ENCODE results near the gene LHFPL6. TPM values are rescaled to one million over a fixed set of nuclear protein-coding genes. Genes with fewer than 3 reads are reported as not detected.

The LHFPL6 gene
- total and polyA plus RNA-seq, 12 donors = 41.5 to 65.8 (median 55.4) TPM

DNA sequence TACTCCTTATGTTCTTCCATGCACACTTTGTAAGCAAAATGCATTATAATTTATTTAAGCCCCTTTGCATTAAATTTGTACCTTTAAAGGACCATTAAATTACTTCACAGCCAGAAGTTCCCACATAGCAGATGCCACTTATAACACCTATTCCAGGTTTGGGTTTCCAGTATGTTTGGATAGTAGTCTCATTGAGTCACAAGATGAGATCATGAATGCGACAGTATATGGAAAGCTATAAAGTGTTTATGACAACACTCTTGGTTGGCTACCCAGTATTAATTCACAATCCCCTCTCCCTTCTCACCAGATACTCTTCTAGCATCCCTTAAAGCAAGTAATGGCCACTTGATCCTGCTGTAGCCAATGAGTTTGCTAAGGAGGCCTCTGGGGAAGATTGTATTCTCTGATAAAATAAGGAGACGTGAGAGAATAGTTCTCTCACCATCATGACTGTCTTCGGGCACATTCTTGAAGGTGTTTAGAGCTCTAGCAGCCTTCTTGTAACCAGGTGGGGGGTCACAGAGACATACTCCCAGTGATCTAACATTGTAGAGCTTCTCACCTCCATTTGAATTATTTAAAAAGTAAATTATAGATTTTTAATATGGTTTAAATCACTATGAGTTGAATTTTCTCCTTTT lies 2.8 kb upstream of the LHFPL6 start:
- no peak for TF ChIP-seq CTCF (IDR thresholded peaks at IDR 0.05)
- WGBS, 2 donors = 95 to 96% methylated on average over 3 of the region's 3 CpGs
- ATAC-seq (no peak), DNase-seq (no peak)
- Histone ChIP-seq H3K27ac (no peak overlapping the region), H3K4me1 (peaks cover 0 to 23% (median 11%) of the 10 kb centered on the region in 9 donors), H3K36me3 (no peaks in the 10 kb centered on the region), H3K9me3 (no peaks in the 10 kb centered on the region), H3K4me3 (no peak overlapping the region), H3K27me3 (peaks cover 0 to 29% (median 0%) of the 10 kb centered on the region in 7 donors)
- intact Hi-C loops (cut with DNase I) = no loop called here

- 86 to 88% methylated on average over 5 of the region's 5 CpGs for WGBS, 2 donors
- intact Hi-C loops (cut with DNase I) = loop anchor here in 5 of 10 donors (5.0 kb wide), 6 partner anchors 152 to 457 kb away; no protein-coding TSS in a partner anchor
Observed at GRCh38 chr13:39604756-39605155, 1.8 kb upstream of the LHFPL6 start.

GRCh38 chr13:39603424-39603947 lies 493 bp upstream of the LHFPL6 start:
- H3K36me3 ChIP-seq = no peaks in the 10 kb centered on the region
- TF ChIP-seq CTCF (IDR thresholded peaks at IDR 0.05) = no peak
- no peaks in the 10 kb centered on the region for H3K9me3 ChIP-seq
- H3K4me3 ChIP-seq = peak overlapping the region; percentile 69 to 96 (median 90)
- peaks cover 0 to 33% (median 0%) of the 10 kb centered on the region in 7 donors for H3K27me3 ChIP-seq
- WGBS, 2 donors = 1% methylated on average over 15 of the region's 15 CpGs
- peak in 1 of 2 donors; percentile 16 for DNase-seq
- H3K27ac ChIP-seq = peak overlapping the region; percentile 87 to 98 (median 96)
- intact Hi-C loops (cut with DNase I) = loop anchor here in 7 of 10 donors (2.0 to 5.0 kb wide), 7 partner anchors 151 to 456 kb away; no protein-coding TSS in a partner anchor
- peak; percentile 7 to 58 (median 30) for ATAC-seq
- H3K4me1 ChIP-seq = peaks cover 0 to 44% (median 15%) of the 10 kb centered on the region in 9 donors

More at GRCh38 chr13:39604756-39605155, 1.8 kb upstream of the LHFPL6 start:
- TF ChIP-seq CTCF (IDR thresholded peaks at IDR 0.05) = no peak
- H3K4me3 ChIP-seq = no peak overlapping the region
- ATAC-seq (no peak), DNase-seq (no peak)
- no peaks in the 10 kb centered on the region for H3K9me3 ChIP-seq
- H3K27ac ChIP-seq = no peak overlapping the region
- H3K4me1 ChIP-seq = peaks cover 0 to 33% (median 15%) of the 10 kb centered on the region in 9 donors
- H3K36me3 ChIP-seq = no peaks in the 10 kb centered on the region
- peaks cover 0 to 33% (median 0%) of the 10 kb centered on the region in 7 donors for H3K27me3 ChIP-seq

- TF ChIP-seq CTCF (IDR thresholded peaks at IDR 0.05) = peak in 2 of 9 donors; percentile 5 to 9
- Histone ChIP-seq H3K9me3 (no peaks in the 10 kb centered on the region), H3K27me3 (peaks cover 0 to 33% (median 0%) of the 10 kb centered on the region in 7 donors), H3K27ac (peak overlapping the region; percentile 87 to 98 (median 96)), H3K4me1 (peaks cover 0 to 56% (median 26%) of the 10 kb centered on the region in 9 donors), H3K4me3 (peak overlapping the region; percentile 69 to 96 (median 90)), H3K36me3 (no peaks in the 10 kb centered on the region)
- ATAC-seq (no peak), DNase-seq (no peak)
- intact Hi-C loops (cut with DNase I) = loop anchor here in 7 of 10 donors (2.0 to 5.0 kb wide), 7 partner anchors 150 to 455 kb away; no protein-coding TSS in a partner anchor
- 0 to 1% methylated on average over 11 of the region's 11 CpGs for WGBS, 2 donors
Observed at GRCh38 chr13:39602277-39602613, 748 bp downstream of the LHFPL6 start.

Measured in heart right ventricle (tissue), 16 donors.